ENCODE measurements around the gene GAGE2A.
"Not testable (repeated sequence)": the region's sequence is repeated elsewhere in the genome, so short reads cannot be mapped to it uniquely, and the experiment has no call there.

Gene GAGE2A

GRCh38 chrX:49589196-49589595 is at the start of gene GAGE2A:
Gene GAGE2A, plus strand, starts transcription at chrX:49589496. Its CDS starts 1,155 bp downstream, at chrX:49590651.
- not testable (repeated sequence) for DNase-seq

- not testable (repeated sequence) for DNase-seq
Observed at GRCh38 chrX:49541433-49541832, 47.9 kb upstream of the GAGE2A start, which contains the start of gene GAGE12D. Gene GAGE12D, plus strand, starts transcription at chrX:49541733. Its CDS starts 1,155 bp downstream, at chrX:49542888.

GRCh38 chrX:49550989-49551388 is 38.3 kb upstream of the GAGE2A start, which contains the start of gene GAGE12E:
Gene GAGE12E, plus strand, starts transcription at chrX:49551289. Its CDS starts 1,155 bp downstream, at chrX:49552444.
- DNase-seq = not testable (repeated sequence)

GRCh38 chrX:49560542-49560941 is 28.8 kb upstream of the GAGE2A start, which contains the start of gene GAGE12F:
Gene GAGE12F, plus strand, starts transcription at chrX:49560842. Its CDS starts 1,155 bp downstream, at chrX:49561997.
- DNase-seq = not testable (repeated sequence)

- not testable (repeated sequence) for DNase-seq
Observed at GRCh38 chrX:49568728-49569127, 20.6 kb upstream of the GAGE2A start.

GRCh38 chrX:49569152-49569551 is 20.1 kb upstream of the GAGE2A start:
- DNase-seq = not testable (repeated sequence)

GRCh38 chrX:49570100-49570499 is 19.2 kb upstream of the GAGE2A start, which contains the start of gene GAGE12G:
Gene GAGE12G, plus strand, starts transcription at chrX:49570400. Its CDS starts 1,155 bp downstream, at chrX:49571555.
- not testable (repeated sequence) for DNase-seq

- DNase-seq = not testable (repeated sequence)
Observed at GRCh38 chrX:49579649-49580048, 9.6 kb upstream of the GAGE2A start, which contains the start of gene GAGE12H. Gene GAGE12H, plus strand, starts transcription at chrX:49579949. Its CDS starts 1,155 bp downstream, at chrX:49581104.

- not testable (repeated sequence) for DNase-seq
Observed at GRCh38 chrX:49589769-49590478, 628 bp downstream of the GAGE2A start.

- DNase-seq = not testable (repeated sequence)
Observed at GRCh38 chrX:49590488-49590887, 1.2 kb downstream of the GAGE2A start.

- not testable (repeated sequence) for DNase-seq
Observed at GRCh38 chrX:49598720-49599119, 9.4 kb downstream of the GAGE2A start, which contains the start of gene GAGE1. Gene GAGE1, plus strand, starts transcription at chrX:49599020. Its CDS starts 1,155 bp downstream, at chrX:49600175.

- DNase-seq = no peak
Observed at GRCh38 chrX:49610718-49611310, 21.5 kb downstream of the GAGE2A start.

- no peak for DNase-seq
Observed at GRCh38 chrX:49618574-49618973, 29.3 kb downstream of the GAGE2A start.

- DNase-seq = no peak
Observed at GRCh38 chrX:49627086-49627777, 37.9 kb downstream of the GAGE2A start.

- no peak for DNase-seq
Observed at GRCh38 chrX:49644991-49645637, 55.8 kb downstream of the GAGE2A start.

Measured in SIG-M5 (cell line).